PC-9 (cell line): ENCODE results near the gene IGLL1.
"Not testable (repeated sequence)": the region's sequence is repeated elsewhere in the genome, so short reads cannot be mapped to it uniquely, and the experiment has no call there.

Experiments used
- EZH2 ChIP-seq: fragments of 200-600 bp; sonication (generic); IDR thresholded peaks from 2 replicates; pipeline ENCODE4 v1.8.0; 2017; ENCODE audit warnings: antibody characterized with exemption, low read depth
- TF ChIP-seq, protein P1 (sequence below): fragments of 200-600 bp; sonication (generic); conservative IDR thresholded peaks from 2 replicates; pipeline ENCODE4 v1.6.1; 2017; ENCODE audit warnings: mixed run types, antibody characterized with exemption, mild to moderate bottlenecking, moderate library complexity

GRCh38 chr22:23561025-23561510, 19.0 kb downstream of the IGLL1 start:
- TF ChIP-seq, protein P1, sequence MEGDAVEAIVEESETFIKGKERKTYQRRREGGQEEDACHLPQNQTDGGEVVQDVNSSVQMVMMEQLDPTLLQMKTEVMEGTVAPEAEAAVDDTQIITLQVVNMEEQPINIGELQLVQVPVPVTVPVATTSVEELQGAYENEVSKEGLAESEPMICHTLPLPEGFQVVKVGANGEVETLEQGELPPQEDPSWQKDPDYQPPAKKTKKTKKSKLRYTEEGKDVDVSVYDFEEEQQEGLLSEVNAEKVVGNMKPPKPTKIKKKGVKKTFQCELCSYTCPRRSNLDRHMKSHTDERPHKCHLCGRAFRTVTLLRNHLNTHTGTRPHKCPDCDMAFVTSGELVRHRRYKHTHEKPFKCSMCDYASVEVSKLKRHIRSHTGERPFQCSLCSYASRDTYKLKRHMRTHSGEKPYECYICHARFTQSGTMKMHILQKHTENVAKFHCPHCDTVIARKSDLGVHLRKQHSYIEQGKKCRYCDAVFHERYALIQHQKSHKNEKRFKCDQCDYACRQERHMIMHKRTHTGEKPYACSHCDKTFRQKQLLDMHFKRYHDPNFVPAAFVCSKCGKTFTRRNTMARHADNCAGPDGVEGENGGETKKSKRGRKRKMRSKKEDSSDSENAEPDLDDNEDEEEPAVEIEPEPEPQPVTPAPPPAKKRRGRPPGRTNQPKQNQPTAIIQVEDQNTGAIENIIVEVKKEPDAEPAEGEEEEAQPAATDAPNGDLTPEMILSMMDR = not testable (repeated sequence)
- not testable (repeated sequence) for TF ChIP-seq EZH2
